ENCODE measurements around the gene DYNLT2B.
A peak's percentile ranks its signal among the peaks of the same experiment; 100 is the strongest.

Gene DYNLT2B

GRCh38 chr3:196340466-196340865 is 22.4 kb upstream of the DYNLT2B start:
- DNase-seq (ENCODE audit: low read depth): no peak

GRCh38 chr3:196339493-196340254 is 21.6 kb upstream of the DYNLT2B start:
- H3K4me3 ChIP-seq (ENCODE audit: low read length): no peak overlapping the region
- no peak for TF ChIP-seq CTCF (IDR thresholded peaks at IDR 0.05; ENCODE audit: insufficient read depth, low read depth, low read length, missing control alignments)
- DNase-seq (ENCODE audit: low read depth): peak; percentile 80

More at GRCh38 chr3:196340466-196340865, 22.4 kb upstream of the DYNLT2B start:
- TF ChIP-seq CTCF (IDR thresholded peaks at IDR 0.05; ENCODE audit: insufficient read depth, low read depth, low read length, missing control alignments): no peak
- no peak overlapping the region for H3K4me3 ChIP-seq (ENCODE audit: low read length)

GRCh38 chr3:196339044-196339443 is 21.0 kb upstream of the DYNLT2B start:
- TF ChIP-seq CTCF (IDR thresholded peaks at IDR 0.05; ENCODE audit: insufficient read depth, low read depth, low read length, missing control alignments): no peak
- DNase-seq (ENCODE audit: low read depth): no peak
- no peak overlapping the region for H3K4me3 ChIP-seq (ENCODE audit: low read length)

- DNase-seq (ENCODE audit: low read depth): peak; percentile 42
- H3K4me3 ChIP-seq (ENCODE audit: low read length): no peak overlapping the region
- no peak for TF ChIP-seq CTCF (IDR thresholded peaks at IDR 0.05; ENCODE audit: insufficient read depth, low read depth, low read length, missing control alignments)
Measured at GRCh38 chr3:196336319-196337145, 18.5 kb upstream of the DYNLT2B start.

- no peak for TF ChIP-seq CTCF (IDR thresholded peaks at IDR 0.05; ENCODE audit: insufficient read depth, low read depth, low read length, missing control alignments)
- H3K4me3 ChIP-seq (ENCODE audit: low read length): no peak overlapping the region
- no peak for DNase-seq (ENCODE audit: low read depth)
Measured at GRCh38 chr3:196335503-196335948, 17.5 kb upstream of the DYNLT2B start.

GRCh38 chr3:196334982-196335381 is 16.9 kb upstream of the DYNLT2B start:
- DNase-seq (ENCODE audit: low read depth): no peak
- no peak overlapping the region for H3K4me3 ChIP-seq (ENCODE audit: low read length)
- no peak for TF ChIP-seq CTCF (IDR thresholded peaks at IDR 0.05; ENCODE audit: insufficient read depth, low read depth, low read length, missing control alignments)

Measured in epithelial cell of esophagus (primary cell).